Stomach (tissue), 4 donors: ENCODE measurements around the gene SLC37A1.

Experiments
- CTCF ChIP-seq, 7 experiments: fragments of 450-650 bp in 4 of 7; fragments of 200-600 bp in 3 of 7; sonication (generic) in 3 of 7; IDR thresholded peaks; one replicate each; pipeline ENCODE4 v1.5.1; 2016 to 2019; ENCODE audit warnings: antibody characterized with exemption in 7 of 7, control low read depth in 2 of 7, mild to moderate bottlenecking in 1 of 7
- EP300 ChIP-seq: sonication (generic); formaldehyde crosslinking; IDR thresholded peaks from one replicate; pipeline ENCODE4 v1.6.1; 2017; ENCODE audit warnings: antibody characterized with exemption
- POLR2A ChIP-seq, 4 donors: fragments of 450-650 bp; IDR thresholded peaks; one replicate each; pipeline ENCODE4 v1.6.1; 2016; ENCODE audit warnings: antibody characterized with exemption in 4 of 4, control low read depth in 2 of 4, mild to moderate bottlenecking in 1 of 4, moderate library complexity in 1 of 4
- POLR2AphosphoS5 ChIP-seq, 3 donors: sonication (generic); formaldehyde crosslinking; IDR thresholded peaks; one replicate each; pipeline ENCODE4 v1.6.1; 2016; ENCODE audit warnings: antibody characterized with exemption in 3 of 3

DNA sequence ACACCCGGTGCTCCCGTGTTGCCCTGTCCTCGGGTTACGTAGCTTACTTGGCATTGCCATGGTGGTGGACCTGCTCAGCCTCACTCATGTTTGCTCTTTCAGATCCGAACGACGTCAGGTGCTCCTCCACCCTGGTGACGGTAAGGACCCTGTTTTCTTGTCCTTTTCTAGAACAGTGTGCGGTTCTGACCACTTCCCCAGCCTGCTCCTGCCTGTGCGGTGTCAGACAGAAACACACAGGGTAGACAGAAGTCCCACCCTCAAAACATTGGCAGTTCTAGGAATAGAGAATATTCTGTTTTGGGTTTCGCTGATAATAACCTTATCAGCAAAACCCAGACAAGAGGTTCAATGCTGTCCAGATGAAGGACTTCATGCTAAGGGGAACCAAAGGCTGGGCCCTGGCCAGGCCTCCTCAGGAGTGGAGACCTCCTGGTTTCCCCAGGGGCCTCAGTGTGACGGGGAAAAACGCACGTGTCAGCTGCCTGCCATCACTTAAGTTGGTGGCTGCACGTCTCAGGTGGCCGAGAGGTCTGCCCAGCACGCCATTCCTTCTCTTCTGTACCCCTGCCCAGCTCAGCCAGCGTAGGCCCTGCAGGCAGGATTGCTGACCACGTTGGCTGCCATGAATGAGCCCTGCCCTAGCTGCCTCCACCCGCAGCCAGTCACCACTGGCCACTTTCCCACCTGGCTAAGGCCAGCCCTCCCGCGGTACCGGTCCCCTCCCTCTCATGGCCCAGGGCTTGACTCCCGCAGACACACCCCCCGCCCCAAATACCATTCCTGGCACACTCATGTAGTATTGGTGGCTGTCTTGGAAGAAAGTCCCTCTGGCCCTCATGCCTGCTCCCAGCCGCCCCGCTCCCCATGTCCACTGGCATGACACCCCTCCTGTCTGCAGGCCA, 33.6 kb downstream of the SLC37A1 start:
- no peak for TF ChIP-seq CTCF (IDR thresholded peaks at IDR 0.05)
- TF ChIP-seq POLR2A (IDR thresholded peaks at IDR 0.05): no peak
- TF ChIP-seq EP300: no peak
- TF ChIP-seq POLR2AphosphoS5 (IDR thresholded peaks at IDR 0.05): no peak
